Measurements from ENCODE around the gene CHST13. TPM values are rescaled to one million over a fixed set of nuclear protein-coding genes. Genes with fewer than 3 reads are reported as not detected.

CHST13 gene, protein sequence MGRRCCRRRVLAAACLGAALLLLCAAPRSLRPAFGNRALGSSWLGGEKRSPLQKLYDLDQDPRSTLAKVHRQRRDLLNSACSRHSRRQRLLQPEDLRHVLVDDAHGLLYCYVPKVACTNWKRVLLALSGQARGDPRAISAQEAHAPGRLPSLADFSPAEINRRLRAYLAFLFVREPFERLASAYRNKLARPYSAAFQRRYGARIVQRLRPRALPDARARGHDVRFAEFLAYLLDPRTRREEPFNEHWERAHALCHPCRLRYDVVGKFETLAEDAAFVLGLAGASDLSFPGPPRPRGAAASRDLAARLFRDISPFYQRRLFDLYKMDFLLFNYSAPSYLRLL
- total RNA-seq (2021) (0.35 TPM in 1 of 2 replicates, not detected in the other), Bru-seq, nascent RNA (percentile 8 among the genes with signal in this experiment), BruChase-seq, experiment 1, labeled RNA remaining after a 2-hour chase (percentile 5 among the genes with signal in this experiment), BruChase-seq, experiment 2, labeled RNA remaining after a 6-hour chase (percentile 12 among the genes with signal in this experiment)
- long read RNA-seq, partial matches to known transcripts, result 0 of 2 reads
- long read RNA-seq, other reads (novel, unspliced or antisense), result 0 of 2 reads

DNA sequence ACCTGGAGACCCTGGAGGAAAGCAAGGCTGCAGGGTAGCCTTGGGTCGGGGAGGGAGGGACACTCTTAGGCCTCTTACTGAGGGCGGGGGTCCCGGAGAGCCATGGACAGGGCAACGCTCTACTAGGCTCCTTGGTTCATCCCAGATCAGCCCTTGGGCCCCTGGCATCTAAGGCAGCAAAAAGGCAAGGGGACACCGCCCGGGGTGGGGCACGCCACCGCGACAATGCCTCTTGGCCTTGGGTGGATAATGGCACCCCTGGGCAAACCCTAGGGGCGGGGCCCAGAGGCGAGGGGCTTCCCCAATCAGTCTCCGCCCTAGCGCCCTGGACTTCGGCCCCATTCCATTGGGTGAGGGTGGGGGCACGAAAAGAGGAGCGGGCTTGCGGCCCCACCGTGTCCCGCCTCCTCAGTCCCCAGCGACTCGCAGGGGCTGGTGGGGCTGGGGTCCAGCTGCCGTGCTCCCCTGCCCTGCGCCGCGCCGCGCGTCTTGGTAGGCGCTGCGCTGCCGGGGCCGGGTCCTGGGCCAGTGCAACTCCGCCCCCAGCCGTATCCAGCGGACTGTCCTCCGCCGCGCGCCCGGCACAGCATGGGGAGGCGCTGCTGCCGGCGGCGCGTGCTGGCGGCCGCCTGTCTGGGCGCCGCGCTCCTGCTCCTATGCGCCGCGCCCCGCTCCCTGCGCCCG is at the start of gene CHST13:
CHST13 (plus strand) TSS at position 411 of the 684 bp plus-strand sequence; CDS start at position 589, 178 bp downstream.
- H3K27me3 ChIP-seq (replicated peaks; ENCODE audit: insufficient read depth, low read depth, low read length, poor library complexity), result peaks cover 6% of the 10 kb centered on the region
- DNase-seq (ENCODE audit: low spot score), result peak; percentile 62
- no peaks in the 10 kb centered on the region for H3K36me3 ChIP-seq (ENCODE audit: insufficient read depth, low read length, poor library complexity, severe bottlenecking)
- POLR2A ChIA-PET (ENCODE audit: low non-redundant PET), result no interaction called here
- H3K9me3 ChIP-seq (ENCODE audit: low read depth, low read length, poor library complexity, severe bottlenecking), result no peaks in the 10 kb centered on the region
- no peak for TF ChIP-seq EZH2 (IDR thresholded peaks at IDR 0.05; ENCODE audit: borderline replicate concordance, low read depth, low read length, poor library complexity, severe bottlenecking)
- TF ChIP-seq, protein P1, sequence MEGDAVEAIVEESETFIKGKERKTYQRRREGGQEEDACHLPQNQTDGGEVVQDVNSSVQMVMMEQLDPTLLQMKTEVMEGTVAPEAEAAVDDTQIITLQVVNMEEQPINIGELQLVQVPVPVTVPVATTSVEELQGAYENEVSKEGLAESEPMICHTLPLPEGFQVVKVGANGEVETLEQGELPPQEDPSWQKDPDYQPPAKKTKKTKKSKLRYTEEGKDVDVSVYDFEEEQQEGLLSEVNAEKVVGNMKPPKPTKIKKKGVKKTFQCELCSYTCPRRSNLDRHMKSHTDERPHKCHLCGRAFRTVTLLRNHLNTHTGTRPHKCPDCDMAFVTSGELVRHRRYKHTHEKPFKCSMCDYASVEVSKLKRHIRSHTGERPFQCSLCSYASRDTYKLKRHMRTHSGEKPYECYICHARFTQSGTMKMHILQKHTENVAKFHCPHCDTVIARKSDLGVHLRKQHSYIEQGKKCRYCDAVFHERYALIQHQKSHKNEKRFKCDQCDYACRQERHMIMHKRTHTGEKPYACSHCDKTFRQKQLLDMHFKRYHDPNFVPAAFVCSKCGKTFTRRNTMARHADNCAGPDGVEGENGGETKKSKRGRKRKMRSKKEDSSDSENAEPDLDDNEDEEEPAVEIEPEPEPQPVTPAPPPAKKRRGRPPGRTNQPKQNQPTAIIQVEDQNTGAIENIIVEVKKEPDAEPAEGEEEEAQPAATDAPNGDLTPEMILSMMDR (conservative IDR thresholded peaks at IDR 0.05; ENCODE audit: low read depth, low read length), result no peak
- no peak within 1 kb of the TSS for H3K27ac ChIP-seq (ENCODE audit: low read depth, low read length, poor library complexity, severe bottlenecking)
- no TSS peak for BruUV-seq (replicated peaks)
- H3K4me3 ChIP-seq (ENCODE audit: low read depth, low read length, poor library complexity, severe bottlenecking), result peak within 1 kb of the TSS; percentile 55
- CTCF ChIA-PET, result no interaction called here
- H3K4me1 ChIP-seq (ENCODE audit: insufficient read depth, low read length, poor library complexity, severe bottlenecking), result peaks cover 6% of the 10 kb centered on the region
- intact Hi-C loops (cut with micrococcal nuclease; ENCODE audit: unreplicated experiment), result loop anchor here (5.0 to 10.0 kb wide), 3 partner anchors 131 to 1023 kb away; partner anchors contain the start of gene TXNRD3

DNA sequence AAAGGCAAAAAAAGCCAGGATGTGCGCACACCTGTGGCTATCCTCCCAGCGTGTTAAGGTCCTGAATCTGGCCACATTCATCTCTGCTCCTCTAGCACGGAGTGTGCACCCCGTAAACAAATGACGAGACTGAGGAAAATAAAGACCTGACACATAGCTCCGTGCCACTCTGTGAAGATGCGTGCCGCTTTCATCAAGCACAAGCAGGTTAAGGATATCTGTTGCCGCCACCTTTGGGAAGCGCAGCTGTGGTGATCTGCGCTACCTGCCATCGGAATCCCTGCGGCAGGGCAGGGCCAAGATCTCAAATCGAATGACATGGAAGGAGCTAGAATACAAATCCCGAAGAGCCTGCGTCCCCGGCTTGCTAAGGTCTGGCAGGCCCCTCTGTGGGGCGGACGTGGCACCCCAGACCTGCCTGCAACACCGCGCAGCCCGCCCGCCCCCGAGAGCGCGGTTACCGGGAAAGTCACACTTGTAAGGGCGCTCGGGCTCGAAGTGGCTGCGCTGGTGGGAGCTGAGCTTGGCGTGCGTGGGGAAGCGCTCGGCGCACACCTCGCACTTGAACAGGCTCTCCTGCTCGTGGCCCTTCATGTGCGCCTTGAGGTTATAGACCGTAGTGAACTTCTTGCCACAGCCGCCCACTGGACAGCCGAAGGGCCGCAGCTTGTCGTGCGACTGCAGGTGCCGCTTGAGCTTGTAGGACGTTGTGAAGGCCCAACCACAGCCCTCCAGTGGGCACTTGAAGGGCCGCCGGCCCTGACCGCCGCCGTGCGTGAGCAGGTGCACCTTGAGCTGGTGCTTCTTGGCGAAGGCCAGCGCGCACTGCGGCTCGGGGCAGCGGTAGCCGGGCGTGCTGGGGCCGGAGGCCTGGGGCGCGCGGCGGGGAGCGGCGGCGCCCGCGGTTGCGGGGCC is 49.2 kb upstream of the CHST13 start:
- no TSS peak for BruUV-seq (replicated peaks)
- Histone ChIP-seq H3K4me1 (ENCODE audit: insufficient read depth, low read length, poor library complexity, severe bottlenecking) (peaks cover 26% of the 10 kb centered on the region), H3K36me3 (ENCODE audit: insufficient read depth, low read length, poor library complexity, severe bottlenecking) (peaks cover 23% of the 10 kb centered on the region), H3K27me3 (replicated peaks; ENCODE audit: insufficient read depth, low read depth, low read length, poor library complexity) (no peaks in the 10 kb centered on the region), H3K9me3 (ENCODE audit: low read depth, low read length, poor library complexity, severe bottlenecking) (no peaks in the 10 kb centered on the region), H3K27ac (ENCODE audit: low read depth, low read length, poor library complexity, severe bottlenecking) (peak overlapping the region; percentile 87), H3K4me3 (ENCODE audit: low read depth, low read length, poor library complexity, severe bottlenecking) (peak overlapping the region; percentile 86)
- ChIA-PET CTCF (no interaction called here), POLR2A (ENCODE audit: low non-redundant PET) (no interaction called here)
- no peak for TF ChIP-seq EZH2 (IDR thresholded peaks at IDR 0.05; ENCODE audit: borderline replicate concordance, low read depth, low read length, poor library complexity, severe bottlenecking)
- TF ChIP-seq, protein P1 (conservative IDR thresholded peaks at IDR 0.05; ENCODE audit: low read depth, low read length), result no peak
- peak; percentile 35 for DNase-seq (ENCODE audit: low spot score)
- intact Hi-C loops (cut with micrococcal nuclease; ENCODE audit: unreplicated experiment), result loop anchor here (5.0 to 10.0 kb wide), 4 partner anchors 117 to 560 kb away; partner anchors contain the start of gene KLF15

Measured in A673 (cell line).